GM12878 (cell line): ENCODE data around the gene ZBTB48. TPM values are rescaled to one million over a fixed set of nuclear protein-coding genes. Genes with fewer than 3 reads are reported as not detected.

Experiments
- ATAC-seq: fragments of 200-7000 bp; cut with Tn5 transposase; 3 replicates; pipeline ENCODE4 v1.9.1; 2020; ENCODE audit warnings: mild to moderate bottlenecking, moderate library complexity
- BruUV-seq: library from RNA; stranded (reverse); fragments of 400-500 nt; replicated peaks from 2 replicates; lab custom pipeline; 2021; lab: Mats Ljungman, UMichigan
- CTCF ChIA-PET: fragments of 300-600 bp; sonication (Branson Sonifier 250); formaldehyde crosslinking; extraction: SDS; loops from one replicate; lab custom pipeline; 2021; ENCODE audit warnings: inconsistent platforms; lab: Yijun Ruan, JAX
- POLR2A ChIA-PET: fragments of 350-600 bp; formaldehyde crosslinking; extraction: SDS; loops from one replicate; lab custom pipeline; 2021; ENCODE audit warnings: inconsistent platforms; lab: Charles Lee
- RAD21 ChIA-PET: fragments of 300-600 bp; sonication (Branson Sonifier 250); formaldehyde crosslinking; loops from one replicate; lab custom pipeline; 2023; ENCODE audit warnings: antibody characterized with exemption; ENCODE audit not compliant: unreplicated experiment; lab: Charles Lee
- SMC1A ChIA-PET: fragments of 300-600 bp; sonication (Branson Sonifier 250); formaldehyde crosslinking; loops from one replicate; lab custom pipeline; 2023; ENCODE audit not compliant: unreplicated experiment, uncharacterized antibody; lab: Charles Lee
- DNase-seq: peaks from one replicate; pipeline ENCODE4 v3.0.0-alpha.2; 2011; ENCODE audit warnings: low read depth, low spot score
- FAIRE-seq: peaks from 3 replicates; lab custom pipeline; 2011; peaks lifted over from hg19 to GRCh38; lab: Jason Lieb, UNC
- H2AFZ ChIP-seq: 2 replicates; pipeline ENCODE4 v1.6.0; 2011; ENCODE audit warnings: low read depth, low read length, control low read depth; ENCODE audit not compliant: control insufficient read depth
- H3K27ac ChIP-seq: 2 replicates; pipeline ENCODE4 v1.5.1; 2011; ENCODE audit warnings: control low read depth; ENCODE audit not compliant: control insufficient read depth, insufficient read depth
- H3K27me3 ChIP-seq, 2 experiments: replicated peaks in 1 of 2; 2 replicates each; pipeline versions ENCODE4 v1.6.0 to v1.6.1; 2011; ENCODE audit warnings: low read length in 1 of 2; ENCODE audit not compliant: control insufficient read depth in 2 of 2, insufficient read depth in 2 of 2
- H3K36me3 ChIP-seq, 2 experiments: 2 replicates each; pipeline ENCODE4 v1.5.1; 2011; ENCODE audit warnings: low read length in 1 of 2; ENCODE audit not compliant: control insufficient read depth in 2 of 2, insufficient read depth in 2 of 2
- H3K4me1 ChIP-seq: 2 replicates; pipeline ENCODE4 v1.6.1; 2011; ENCODE audit warnings: mild to moderate bottlenecking, low read length, moderate library complexity, mixed read lengths; ENCODE audit not compliant: control insufficient read depth, insufficient read depth
- H3K4me2 ChIP-seq: 2 replicates; pipeline ENCODE4 v1.6.0; 2011; ENCODE audit warnings: control low read depth; ENCODE audit not compliant: control insufficient read depth, insufficient read depth
- H3K4me3 ChIP-seq: fragments of 200-600 bp; sonication (generic); 2 replicates; pipeline ENCODE4 v1.5.1; 2016
- H3K79me2 ChIP-seq: 2 replicates; pipeline ENCODE4 v1.6.0; 2011; ENCODE audit warnings: low read length; ENCODE audit not compliant: control insufficient read depth, insufficient read depth
- H3K9ac ChIP-seq: 2 replicates; pipeline ENCODE4 v1.8.0; 2011; ENCODE audit warnings: low read length, control low read depth, mixed read lengths; ENCODE audit not compliant: control insufficient read depth, insufficient read depth
- H3K9me3 ChIP-seq: replicated peaks from 3 replicates; pipeline ENCODE4 v1.5.1; 2011; ENCODE audit warnings: mild to moderate bottlenecking, low read length; ENCODE audit not compliant: control insufficient read depth, insufficient read depth
- H4K20me1 ChIP-seq: 2 replicates; pipeline ENCODE4 v1.6.0; 2011; ENCODE audit not compliant: control insufficient read depth, insufficient read depth
- CHD2 ChIP-seq: IDR thresholded peaks from 2 replicates; pipeline ENCODE4 v1.6.1; 2011; ENCODE audit warnings: low read depth, low read length, improper control_type of control experiment, borderline replicate concordance
- CREB1 ChIP-seq: IDR thresholded peaks from 2 replicates; pipeline ENCODE4 v1.6.1; 2012; ENCODE audit warnings: low read depth, mild to moderate bottlenecking, inconsistent platforms
- ESRRA ChIP-seq: IDR thresholded peaks from 2 replicates; pipeline ENCODE4 v1.6.1; 2012; ENCODE audit warnings: mild to moderate bottlenecking, low read length, improper control_type of control experiment
- FOS ChIP-seq: IDR thresholded peaks from 3 replicates; pipeline ENCODE4 v1.6.1; 2011; ENCODE audit warnings: borderline replicate concordance; ENCODE audit not compliant: insufficient read length; ENCODE audit errors: extremely low read depth
- HDAC6 ChIP-seq: fragments of 200-600 bp; sonication (generic); IDR thresholded peaks from one replicate; pipeline ENCODE4 v1.8.0; 2017; ENCODE audit warnings: antibody characterized with exemption; ENCODE audit not compliant: unreplicated experiment
- MTA3 ChIP-seq: IDR thresholded peaks from 2 replicates; pipeline ENCODE4 v1.6.1; 2012; ENCODE audit warnings: low read length, inconsistent platforms, borderline replicate concordance
- MXI1 ChIP-seq: fragments of 150-350 bp; IDR thresholded peaks from 2 replicates; pipeline ENCODE4 v1.6.1; 2011; ENCODE audit warnings: low read depth, mild to moderate bottlenecking, inconsistent platforms, low read length, improper control_type of control experiment
- NFYB ChIP-seq: IDR thresholded peaks from 2 replicates; pipeline ENCODE4 v1.6.1; 2011; ENCODE audit warnings: low read depth, mild to moderate bottlenecking, low read length, improper control_type of control experiment, moderate library complexity; ENCODE audit not compliant: insufficient read depth
- PAX5 ChIP-seq: IDR thresholded peaks from 2 replicates; pipeline ENCODE4 v1.6.1; 2011; ENCODE audit warnings: low read depth, low read length, borderline replicate concordance
- SREBF1 ChIP-seq: IDR thresholded peaks from 2 replicates; pipeline ENCODE4 v1.6.1; 2012; ENCODE audit warnings: mild to moderate bottlenecking, low read length
- STAT1 ChIP-seq: fragments of 450-650 bp; conservative IDR thresholded peaks from 2 replicates; pipeline ENCODE4 v1.6.1; 2014; ENCODE audit warnings: antibody characterized with exemption, mild to moderate bottlenecking
- WGBS: methylation state at CpG from one replicate; pipeline ENCODE4 v1.1.6; 2016; ENCODE audit warnings: low lambda C conversion rate; ENCODE audit not compliant: insufficient replicate concordance, insufficient coverage; ENCODE audit errors: missing lambda C conversion rate; 5-methylcytosine and 5-hydroxymethylcytosine counted together
- in situ Hi-C: fragments of 300-500 bp; cut with MboI; formaldehyde crosslinking; loops from 9 replicates; pipeline ENCODE4 v1.14.3; 2018; ENCODE audit warnings: mixed read lengths
- intact Hi-C: fragments of 100-400 bp; cut with micrococcal nuclease; formaldehyde crosslinking; loops from one replicate; pipeline ENCODE4 v1.14.2; 2022; ENCODE audit not compliant: unreplicated experiment
- polyA plus RNA-seq, 11 experiments: library from polyadenylated mRNA; depleted of rRNA in 4 of 11; unstranded in 6 of 11; stranded (reverse) in 5 of 11; fragments of >200 nt; fragmentation: Nextera tagmentation in 4 of 11; fragmentation: Illumina TruSeq in 1 of 11; extraction: Ambion mirVana in 4 of 11; extraction: Trizol in 1 of 11; gene quantifications; 1 replicate in 1 of 11; 2 replicates in 10 of 11; pipeline versions ENCODE4 v1.2.1 to v1.2.3, GENCODE V29; 2011 to 2016; ENCODE audit warnings: inconsistent platforms in 2 of 11, missing spikeins in 2 of 11, low read depth in 1 of 11
- total RNA-seq, 4 experiments: library from RNA; depleted of rRNA in 3 of 4; stranded (reverse); fragments of >200 nt in 3 of 4; fragmentation: Illumina TruSeq in 1 of 4; extraction: Trizol in 1 of 4; gene quantifications; 2 replicates each; pipeline versions ENCODE4 v1.2.1 to v1.2.3, GENCODE V29; 2013 to 2021
- TF ChIP-seq, protein P1 (sequence below): fragments of 450-650 bp; IDR thresholded peaks from 2 replicates; pipeline ENCODE4 v1.6.1; 2017; ENCODE audit warnings: antibody characterized with exemption, mild to moderate bottlenecking, moderate library complexity
- TF ChIP-seq, protein P2 (sequence below): fragments of 450-650 bp; IDR thresholded peaks from 2 replicates; pipeline ENCODE4 v1.6.1; 2017; ENCODE audit warnings: borderline replicate concordance

Gene ZBTB48
- total and polyA plus RNA-seq, 10 of the 15 experiments (the other 5 are each of a cell fraction or from before 2014, with no cell fraction given) = 1.00 to 25.3 (median 16.7) TPM

DNA sequence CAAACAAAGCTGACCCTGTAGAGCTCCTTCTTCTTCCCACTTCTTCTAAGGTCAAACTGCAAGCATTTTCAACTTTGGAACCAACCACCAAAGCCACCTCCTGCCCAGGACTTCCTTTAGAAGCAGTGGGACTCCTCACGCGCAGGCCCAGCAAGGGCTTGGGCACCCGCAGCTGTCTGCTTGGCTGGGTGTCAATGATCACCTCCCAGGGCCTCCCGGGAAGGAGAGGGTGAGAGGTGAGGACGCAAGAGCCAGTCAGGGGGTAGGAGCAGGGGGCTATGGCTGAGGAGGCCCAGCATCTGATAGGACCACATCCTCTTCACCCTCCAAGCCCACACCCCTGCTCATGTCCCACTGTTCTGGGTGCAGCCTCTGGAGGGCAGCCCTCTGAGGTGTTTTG lies 12.6 kb downstream of the ZBTB48 start:
- in situ Hi-C loops = no loop called here
- ChIA-PET SMC1A (no interaction called here), RAD21 (no interaction called here), CTCF (no interaction called here), POLR2A (no interaction called here)
- ATAC-seq = no peak
- Histone ChIP-seq H3K79me2 (no peaks in the 10 kb centered on the region), H3K9me3 (no peaks in the 10 kb centered on the region), H3K27ac (no peak overlapping the region), H3K4me1 (no peaks in the 10 kb centered on the region), H3K27me3 (no peaks in the 10 kb centered on the region), H3K4me2 (no peak overlapping the region), H3K4me3 (no peak overlapping the region), H4K20me1 (no peaks in the 10 kb centered on the region), H2AFZ (no peak overlapping the region), H3K36me3 (peaks cover 15 to 28% of the 10 kb centered on the region in 2 experiments), H3K9ac (no peak overlapping the region)
- no TSS peak for BruUV-seq
- DNase-seq = no peak
- 72% methylated on average over 4 of the region's 5 CpGs for WGBS
- intact Hi-C loops = no loop called here
- TF ChIP-seq MTA3 (no peak), ESRRA (no peak), STAT1 (no peak), SREBF1 (no peak)
- TF ChIP-seq, all 136 proteins: peak for 0
- no peak for FAIRE-seq

DNA sequence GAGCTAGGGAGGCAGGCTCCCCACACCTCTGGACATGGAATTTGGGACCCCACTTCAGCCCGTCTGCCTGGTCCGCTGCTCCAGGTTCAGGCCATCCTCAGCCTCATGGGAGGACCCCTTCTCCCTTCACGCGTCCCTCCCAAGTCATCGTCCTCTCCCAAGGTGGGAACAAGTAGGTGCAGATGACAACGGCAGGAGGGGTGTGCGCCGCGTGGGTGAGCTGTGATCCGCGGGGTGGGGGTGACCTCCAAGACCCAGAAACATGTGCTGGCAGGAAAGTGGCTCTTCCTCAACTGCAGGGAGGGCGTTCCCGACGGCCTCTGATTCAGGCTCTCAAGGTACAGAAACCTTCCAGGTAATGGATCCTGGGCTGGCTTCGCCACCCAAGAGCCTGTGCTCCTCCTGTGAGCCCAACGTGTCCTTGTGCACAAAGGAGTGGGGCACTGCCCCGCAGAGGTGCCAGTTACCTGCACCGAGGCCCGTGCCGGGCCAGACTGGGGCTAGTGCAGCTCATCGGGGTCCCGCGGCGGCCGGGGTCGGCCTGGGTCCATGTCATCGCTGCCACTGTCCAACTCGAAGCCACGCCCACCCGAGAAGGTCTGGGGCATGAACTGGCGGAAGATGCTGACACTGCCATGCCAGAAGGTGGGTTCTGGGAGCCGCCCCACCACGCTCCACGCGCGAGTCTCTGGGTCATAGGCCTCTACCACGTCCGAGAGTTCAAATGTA lies 13.2 kb downstream of the ZBTB48 start:
- no peaks in the 10 kb centered on the region for H3K27me3 ChIP-seq
- ChIA-PET RAD21 (no interaction called here), SMC1A (no interaction called here), POLR2A (no interaction called here), CTCF (no interaction called here)
- H3K27ac ChIP-seq = no peak overlapping the region
- no peaks in the 10 kb centered on the region for H3K9me3 ChIP-seq
- no peak for TF ChIP-seq NFYB
- TF ChIP-seq FOS = no peak
- TF ChIP-seq, protein P1, sequence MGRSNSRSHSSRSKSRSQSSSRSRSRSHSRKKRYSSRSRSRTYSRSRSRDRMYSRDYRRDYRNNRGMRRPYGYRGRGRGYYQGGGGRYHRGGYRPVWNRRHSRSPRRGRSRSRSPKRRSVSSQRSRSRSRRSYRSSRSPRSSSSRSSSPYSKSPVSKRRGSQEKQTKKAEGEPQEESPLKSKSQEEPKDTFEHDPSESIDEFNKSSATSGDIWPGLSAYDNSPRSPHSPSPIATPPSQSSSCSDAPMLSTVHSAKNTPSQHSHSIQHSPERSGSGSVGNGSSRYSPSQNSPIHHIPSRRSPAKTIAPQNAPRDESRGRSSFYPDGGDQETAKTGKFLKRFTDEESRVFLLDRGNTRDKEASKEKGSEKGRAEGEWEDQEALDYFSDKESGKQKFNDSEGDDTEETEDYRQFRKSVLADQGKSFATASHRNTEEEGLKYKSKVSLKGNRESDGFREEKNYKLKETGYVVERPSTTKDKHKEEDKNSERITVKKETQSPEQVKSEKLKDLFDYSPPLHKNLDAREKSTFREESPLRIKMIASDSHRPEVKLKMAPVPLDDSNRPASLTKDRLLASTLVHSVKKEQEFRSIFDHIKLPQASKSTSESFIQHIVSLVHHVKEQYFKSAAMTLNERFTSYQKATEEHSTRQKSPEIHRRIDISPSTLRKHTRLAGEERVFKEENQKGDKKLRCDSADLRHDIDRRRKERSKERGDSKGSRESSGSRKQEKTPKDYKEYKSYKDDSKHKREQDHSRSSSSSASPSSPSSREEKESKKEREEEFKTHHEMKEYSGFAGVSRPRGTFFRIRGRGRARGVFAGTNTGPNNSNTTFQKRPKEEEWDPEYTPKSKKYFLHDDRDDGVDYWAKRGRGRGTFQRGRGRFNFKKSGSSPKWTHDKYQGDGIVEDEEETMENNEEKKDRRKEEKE = no peak
- TF ChIP-seq CHD2 = no peak
- TF ChIP-seq HDAC6 = no peak
- no peak for TF ChIP-seq CREB1
- no peak for TF ChIP-seq MXI1
- TF ChIP-seq, protein P2, sequence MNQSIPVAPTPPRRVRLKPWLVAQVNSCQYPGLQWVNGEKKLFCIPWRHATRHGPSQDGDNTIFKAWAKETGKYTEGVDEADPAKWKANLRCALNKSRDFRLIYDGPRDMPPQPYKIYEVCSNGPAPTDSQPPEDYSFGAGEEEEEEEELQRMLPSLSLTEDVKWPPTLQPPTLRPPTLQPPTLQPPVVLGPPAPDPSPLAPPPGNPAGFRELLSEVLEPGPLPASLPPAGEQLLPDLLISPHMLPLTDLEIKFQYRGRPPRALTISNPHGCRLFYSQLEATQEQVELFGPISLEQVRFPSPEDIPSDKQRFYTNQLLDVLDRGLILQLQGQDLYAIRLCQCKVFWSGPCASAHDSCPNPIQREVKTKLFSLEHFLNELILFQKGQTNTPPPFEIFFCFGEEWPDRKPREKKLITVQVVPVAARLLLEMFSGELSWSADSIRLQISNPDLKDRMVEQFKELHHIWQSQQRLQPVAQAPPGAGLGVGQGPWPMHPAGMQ = no peak
- no peak for TF ChIP-seq PAX5
- in situ Hi-C loops (no loop called here), intact Hi-C loops (no loop called here)
- H2AFZ ChIP-seq = no peak overlapping the region
- no peak overlapping the region for H3K4me2 ChIP-seq
- peaks cover 12 to 32% of the 10 kb centered on the region in 2 experiments for H3K36me3 ChIP-seq
- BruUV-seq = no TSS peak
- ATAC-seq (no peak), DNase-seq (no peak), FAIRE-seq (no peak)
- WGBS = 92% methylated on average over 38 of the region's 38 CpGs
- H4K20me1 ChIP-seq = no peaks in the 10 kb centered on the region
- H3K4me1 ChIP-seq = no peaks in the 10 kb centered on the region
- H3K4me3 ChIP-seq = no peak overlapping the region
- H3K9ac ChIP-seq = no peak overlapping the region
- H3K79me2 ChIP-seq = no peaks in the 10 kb centered on the region
